T-helper 22 cell (primary cell): ENCODE results near the gene FXYD4.

Source experiments
- DNase-seq: peaks from one replicate; pipeline ENCODE4 v3.0.0-alpha.2; 2020; ENCODE audit warnings: low read depth

Gene FXYD4

DNA sequence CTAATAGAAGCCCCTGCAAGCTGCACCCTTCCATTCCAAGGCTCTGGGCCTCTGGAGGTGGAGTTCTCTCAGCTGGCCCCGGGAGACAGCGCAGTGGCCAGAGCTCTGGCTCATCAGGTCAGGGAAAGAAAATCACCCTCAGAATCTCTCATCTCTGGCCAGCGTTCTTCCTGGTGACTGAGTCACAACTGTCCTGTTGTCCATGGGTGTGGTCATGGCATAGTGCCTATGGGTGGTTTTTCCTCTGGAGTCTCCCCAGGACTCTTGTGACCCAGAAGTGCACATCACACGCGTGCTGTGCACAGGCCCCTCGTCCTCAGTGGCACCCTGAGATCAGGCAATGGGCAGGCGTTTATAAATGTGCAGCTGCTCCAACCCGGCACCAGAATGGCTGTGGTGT lies 27.4 kb upstream of the FXYD4 start:
- DNase-seq: no peak

DNA sequence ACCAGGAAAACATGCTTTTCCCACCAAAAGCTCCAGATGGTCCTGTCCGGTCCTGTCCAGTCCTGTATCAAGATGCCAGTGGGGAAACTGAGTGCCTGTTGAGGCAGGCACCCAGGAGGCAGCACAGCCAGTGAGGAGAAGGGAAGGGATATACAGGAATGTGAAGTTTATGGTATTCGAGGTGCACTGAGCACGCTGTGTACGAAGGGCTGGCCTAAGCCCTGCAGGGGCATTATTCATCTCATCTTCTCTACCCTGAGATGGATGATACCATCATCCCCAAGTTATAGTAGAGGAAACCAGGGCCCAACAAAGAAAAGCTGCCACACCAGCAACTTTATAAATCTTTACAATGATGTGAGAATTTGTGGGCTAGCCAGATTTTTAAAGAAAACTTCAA lies 23.4 kb upstream of the FXYD4 start:
- no peak for DNase-seq

DNA sequence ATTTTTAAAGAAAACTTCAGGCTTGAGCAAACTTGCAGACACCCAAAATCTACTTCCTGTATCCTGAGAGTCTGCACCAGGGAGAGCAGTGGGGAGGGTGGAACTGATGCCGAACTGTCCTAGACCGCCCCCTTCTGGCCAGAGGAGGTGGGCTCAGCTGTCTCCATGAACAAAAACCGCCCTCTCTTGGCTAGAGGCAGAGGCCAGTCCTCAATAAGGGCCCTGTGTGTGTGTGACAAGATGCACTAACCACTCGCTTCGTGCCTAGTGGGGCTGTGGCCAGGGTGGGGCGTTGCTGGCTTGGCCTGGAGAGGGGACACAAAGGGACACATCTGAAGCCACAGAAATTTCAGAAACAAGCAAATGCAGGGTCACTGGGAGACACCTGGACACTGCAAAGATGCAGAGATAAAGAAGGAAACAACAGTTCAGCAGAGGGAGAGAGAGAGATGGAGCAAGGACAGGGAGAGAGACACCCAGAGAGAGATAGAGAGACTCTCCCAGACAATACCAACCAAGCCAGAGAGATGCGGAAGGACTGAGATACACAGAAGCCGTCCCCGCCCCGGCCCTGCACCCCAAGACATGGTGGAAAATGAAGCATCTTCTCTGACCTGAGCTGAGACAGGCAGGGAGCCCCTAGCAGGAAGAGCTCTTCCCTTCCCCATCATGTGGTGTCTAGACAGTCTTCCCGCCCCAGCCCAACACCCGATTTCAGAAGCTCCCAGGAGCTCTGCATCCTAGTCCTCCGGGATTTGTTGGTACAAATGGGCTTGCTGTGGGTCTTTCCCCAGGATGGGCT lies 22.7 kb upstream of the FXYD4 start:
- DNase-seq: peak; percentile 63

DNA sequence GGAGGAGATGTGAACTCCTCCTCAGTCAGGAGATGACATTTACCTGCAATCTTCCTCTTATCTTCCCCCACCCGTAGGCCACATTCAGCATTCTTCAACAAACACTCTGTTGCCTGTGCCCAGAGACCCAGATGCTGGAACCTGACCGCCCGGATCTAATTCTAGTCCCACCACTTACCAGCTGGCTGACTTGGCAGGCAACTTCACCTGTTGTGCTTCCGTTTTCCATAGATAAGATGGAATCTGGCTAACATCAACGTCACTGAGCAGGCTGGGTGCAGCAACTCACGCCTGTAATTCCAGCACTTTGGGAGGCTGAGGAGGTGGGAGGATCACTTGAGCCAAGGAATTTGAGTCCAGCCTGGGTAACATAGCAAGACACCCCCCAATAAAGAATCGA lies 21.3 kb upstream of the FXYD4 start:
- no peak for DNase-seq

DNA sequence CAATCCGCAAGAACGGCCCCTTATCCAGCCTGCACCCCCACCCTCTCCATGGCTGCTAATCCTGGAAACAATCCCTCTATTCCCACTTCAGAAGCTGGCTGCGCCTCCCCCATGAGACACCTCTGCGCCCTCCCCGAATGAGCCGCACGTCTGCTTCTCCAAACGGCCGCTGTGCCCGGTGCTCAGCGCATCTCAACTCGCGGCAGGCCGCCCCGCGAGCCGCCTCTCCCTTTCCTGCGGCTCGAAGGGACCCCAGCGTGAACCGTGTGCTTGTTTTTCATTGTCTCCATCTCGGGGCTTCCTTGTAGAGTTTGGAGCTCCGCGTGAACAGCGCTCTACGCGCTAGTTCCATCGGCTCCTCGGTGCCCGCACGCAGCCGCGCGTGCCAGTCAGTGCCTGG lies 20.8 kb upstream of the FXYD4 start:
- DNase-seq: no peak

DNA sequence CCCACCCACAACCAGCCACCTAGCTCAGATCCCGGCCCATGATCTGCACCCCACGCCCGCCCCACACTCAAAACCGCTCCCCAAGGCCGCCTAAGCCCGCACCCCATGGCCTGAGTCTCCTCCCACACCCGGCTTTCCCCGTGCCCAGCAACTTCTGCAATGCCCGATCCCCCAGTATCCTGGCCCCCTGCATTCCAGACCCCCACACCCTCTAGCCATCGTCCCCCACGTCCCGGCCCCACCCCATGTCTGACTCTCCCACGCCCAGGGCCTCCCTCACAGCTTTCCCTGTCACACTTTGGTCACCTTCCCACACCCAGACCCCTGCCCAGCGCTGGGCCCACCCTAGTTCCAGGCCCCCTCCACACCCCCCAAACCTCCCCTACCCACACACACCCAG lies 20.1 kb upstream of the FXYD4 start:
- no peak for DNase-seq

DNA sequence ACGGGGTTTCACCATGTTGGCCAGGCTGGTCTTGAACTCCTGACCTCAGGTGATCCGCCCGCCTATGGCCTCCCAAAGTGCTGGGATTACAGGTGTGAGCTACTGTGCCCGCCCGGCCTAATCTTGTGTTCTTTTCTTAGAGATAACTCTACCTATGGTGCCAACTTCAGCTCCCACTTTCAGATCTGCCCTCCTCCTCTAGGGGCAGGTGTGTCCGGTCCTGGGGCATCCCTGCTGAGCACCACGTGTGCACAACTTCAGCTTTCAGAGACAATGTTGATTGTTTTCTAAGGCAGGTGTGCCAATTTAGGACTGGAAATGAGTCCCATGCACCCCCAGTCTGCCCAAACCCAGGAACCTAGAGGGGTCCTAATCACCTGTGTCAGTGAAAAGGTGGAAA lies 18.5 kb upstream of the FXYD4 start:
- no peak for DNase-seq

DNA sequence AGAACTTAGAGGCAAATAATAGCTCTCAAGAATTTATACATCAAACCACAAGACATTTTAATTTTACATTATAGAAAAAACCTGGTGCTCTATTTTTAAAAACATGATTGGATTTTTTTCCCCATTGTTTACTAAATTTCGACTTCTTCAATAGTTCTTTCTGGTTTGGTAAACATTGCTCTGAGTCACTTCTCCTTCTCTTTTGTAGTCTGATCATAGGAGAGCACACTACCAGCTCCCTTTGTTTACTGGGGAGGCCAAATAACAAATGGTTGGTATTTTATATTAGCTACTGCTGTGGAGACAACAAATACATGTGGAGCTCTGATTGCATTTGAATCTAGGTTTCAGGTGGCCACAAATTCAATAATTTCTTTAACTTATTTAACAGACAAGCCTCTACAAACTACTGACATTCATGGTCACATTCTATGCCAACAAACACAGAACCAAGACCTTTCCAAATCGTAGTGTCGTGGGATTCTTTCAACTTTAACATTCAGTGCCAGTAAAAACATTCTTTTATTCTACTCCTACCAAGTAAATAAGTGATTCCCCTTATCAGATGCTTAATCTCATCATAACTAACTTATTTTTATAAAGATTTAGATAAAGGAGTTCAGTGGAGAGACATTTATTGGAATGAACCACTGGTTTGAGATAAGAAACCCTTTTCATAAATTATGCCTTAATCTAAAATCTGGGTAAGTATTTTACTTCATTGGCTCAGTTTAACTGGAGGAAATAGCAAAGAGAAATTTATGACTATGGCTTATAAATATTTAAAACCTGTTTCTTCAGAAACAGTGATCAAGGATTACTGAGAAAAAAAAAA lies 17.7 kb upstream of the FXYD4 start:
- no peak for DNase-seq

DNA sequence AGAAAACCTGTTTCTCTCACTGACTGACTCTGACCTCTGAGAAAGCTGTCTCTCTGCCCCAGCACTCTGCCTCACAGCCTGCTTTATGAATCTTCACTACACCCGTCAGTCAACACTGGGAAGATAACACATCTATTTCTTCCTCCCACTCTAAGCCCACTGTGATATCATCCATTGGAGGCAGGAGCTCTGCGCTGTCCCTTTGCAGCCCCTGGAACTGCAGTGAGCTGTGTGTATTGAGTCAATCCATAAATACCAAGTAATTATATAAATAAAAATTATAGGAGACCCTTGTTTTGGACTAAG lies 17.2 kb upstream of the FXYD4 start:
- no peak for DNase-seq

DNA sequence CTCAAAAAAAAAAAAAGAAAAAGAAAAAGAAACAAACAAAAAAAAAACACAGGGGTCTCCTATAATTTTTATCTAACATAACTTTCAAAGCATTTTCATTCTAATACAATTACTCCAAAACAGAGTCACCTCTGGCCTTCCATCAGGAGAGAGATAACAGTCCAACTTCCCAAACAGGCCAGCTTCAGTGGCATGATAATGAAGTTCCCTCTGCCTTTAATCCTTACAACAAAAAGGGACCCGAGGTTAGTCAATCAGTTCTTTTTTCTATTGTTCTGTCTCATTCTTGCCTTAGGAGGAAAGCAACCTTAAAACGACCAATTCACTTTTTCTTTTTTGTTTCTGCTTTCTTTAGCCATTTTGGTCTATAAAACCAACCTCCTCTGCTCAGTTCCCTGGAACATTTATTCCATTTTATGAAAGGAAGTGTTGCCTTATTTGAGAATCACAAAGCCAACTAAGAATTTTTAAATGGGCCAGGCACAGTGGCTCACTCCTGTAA lies 16.5 kb upstream of the FXYD4 start:
- DNase-seq: no peak

DNA sequence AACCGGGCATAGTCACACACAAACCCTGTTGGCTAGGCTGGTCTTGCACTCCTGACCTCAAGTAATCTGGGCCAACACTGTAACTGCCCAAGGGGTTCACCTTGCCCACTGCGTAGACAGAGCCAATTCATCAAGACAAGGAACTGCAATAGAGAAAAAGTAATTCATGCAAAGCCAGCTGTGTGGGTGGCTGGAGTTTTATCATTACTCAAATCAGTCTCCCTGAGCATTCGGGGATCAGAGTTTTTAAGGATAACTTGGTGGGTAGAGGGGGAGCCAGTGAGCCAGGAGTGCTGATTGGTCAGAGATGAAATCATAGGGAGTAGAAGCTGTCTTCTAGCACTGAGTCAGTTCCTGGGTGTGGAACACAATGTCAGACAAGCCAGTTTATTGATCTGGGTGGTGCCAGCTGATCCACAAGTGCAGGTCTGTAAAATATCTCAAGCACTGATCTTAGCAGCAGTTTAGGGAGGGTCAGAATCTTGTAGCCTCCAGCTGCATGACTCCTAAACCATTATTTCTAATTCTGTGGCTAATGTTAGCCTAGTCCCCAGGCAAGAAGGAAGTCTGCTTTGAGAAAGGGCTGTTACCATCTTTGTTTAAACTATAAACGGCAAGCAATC lies 15.6 kb upstream of the FXYD4 start:
- no peak for DNase-seq

DNA sequence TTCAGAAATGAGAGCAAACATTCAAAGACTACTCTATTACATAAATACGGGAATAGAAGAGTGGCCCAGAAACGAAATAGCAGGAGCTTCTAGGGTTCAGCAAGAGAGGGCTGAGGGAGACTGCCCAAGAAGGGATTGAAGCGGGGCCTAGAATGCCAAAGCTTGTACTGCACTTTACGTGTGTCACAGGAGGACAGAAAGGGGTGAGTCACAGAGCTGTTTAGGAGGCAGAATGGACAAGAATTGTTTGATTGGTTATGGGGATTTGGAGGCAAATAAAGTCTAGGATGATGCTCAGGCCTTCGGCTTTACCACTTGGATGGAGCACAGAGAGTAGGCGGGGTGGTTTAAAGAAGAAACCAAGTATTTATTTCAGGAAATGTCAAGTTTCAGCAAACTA lies 11.3 kb upstream of the FXYD4 start:
- DNase-seq: no peak

DNA sequence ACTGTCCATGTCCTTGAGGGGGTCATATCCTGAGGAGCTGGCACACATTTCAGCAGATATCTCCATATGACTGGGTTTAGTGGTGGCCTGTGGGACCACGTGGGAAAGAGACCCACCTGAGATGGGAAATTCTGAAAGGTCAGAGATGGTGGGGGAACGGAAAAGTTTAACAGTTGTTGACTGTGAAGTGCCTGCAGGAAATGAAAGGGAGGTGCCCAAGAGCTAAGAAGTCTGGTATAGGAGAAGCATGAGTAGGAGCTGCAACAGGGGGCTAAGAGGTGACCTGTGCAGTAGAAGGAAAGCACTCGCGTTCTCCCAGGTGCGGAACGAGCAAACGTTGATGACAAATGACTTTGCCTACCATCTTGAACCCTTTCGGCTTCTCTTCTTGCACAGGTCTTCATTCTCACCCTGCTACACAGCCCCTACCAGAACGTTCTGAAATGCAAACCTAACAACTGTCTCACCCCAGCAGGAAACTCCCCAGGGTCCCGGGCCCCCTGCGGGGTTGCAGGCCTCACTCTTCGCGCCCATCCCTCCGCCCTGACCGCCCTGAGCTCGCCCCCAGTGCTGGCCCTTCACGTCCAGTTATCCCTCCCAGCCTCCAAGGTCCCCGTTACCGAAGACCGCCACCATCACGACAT lies 9.8 kb upstream of the FXYD4 start:
- no peak for DNase-seq

DNA sequence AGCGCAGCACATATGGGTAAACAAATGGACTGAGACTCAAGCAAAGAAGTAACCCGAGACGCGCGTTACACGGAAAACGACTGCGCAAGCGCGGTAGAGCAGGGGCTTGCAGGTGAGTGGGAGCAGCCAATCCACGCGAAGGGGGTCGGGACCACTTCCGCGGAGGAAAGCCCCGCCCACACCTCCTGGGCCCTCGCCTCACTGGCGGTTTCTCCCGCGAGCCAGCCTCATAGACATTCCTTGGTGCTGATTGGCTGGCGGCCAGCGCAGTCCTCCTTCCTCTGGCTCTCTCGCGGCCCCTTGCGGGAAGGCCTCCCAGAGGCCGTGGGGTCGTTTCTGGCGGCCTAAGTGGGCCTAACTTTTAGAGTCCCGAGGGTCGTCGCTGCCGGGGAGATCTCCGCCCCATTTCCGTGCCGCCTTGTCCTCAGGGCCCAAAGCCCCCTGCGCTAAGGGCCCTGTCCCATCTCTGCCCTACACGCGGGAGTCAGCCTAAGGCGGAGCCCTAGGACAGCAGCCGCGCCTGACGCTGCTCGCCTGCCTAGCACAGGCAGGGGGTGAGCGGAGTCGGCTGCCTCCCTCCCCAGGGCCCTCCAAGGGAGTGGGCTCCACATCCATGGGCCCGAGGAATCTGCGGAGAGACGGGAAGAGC lies 9.1 kb upstream of the FXYD4 start:
- peak; percentile 98 for DNase-seq

DNA sequence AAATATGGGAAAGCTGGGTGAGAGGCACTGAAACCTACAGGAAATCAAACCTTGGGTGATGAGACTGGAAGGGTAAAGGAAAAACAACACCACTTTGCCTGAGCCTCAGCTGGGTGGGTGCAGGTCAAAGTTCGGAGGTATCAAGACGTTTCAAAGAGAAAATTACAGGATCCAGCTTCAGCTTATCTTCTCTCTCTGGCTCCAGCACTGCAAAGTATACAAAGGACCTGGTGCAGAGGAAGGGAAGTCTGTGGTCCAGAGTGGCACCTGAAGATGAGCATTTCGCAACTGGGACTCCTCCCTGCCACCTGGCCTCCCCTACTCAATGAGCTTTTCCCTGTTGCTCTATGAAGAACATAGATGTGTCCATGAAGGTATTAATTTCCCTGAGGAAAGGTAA lies 6.4 kb upstream of the FXYD4 start:
- no peak for DNase-seq

DNA sequence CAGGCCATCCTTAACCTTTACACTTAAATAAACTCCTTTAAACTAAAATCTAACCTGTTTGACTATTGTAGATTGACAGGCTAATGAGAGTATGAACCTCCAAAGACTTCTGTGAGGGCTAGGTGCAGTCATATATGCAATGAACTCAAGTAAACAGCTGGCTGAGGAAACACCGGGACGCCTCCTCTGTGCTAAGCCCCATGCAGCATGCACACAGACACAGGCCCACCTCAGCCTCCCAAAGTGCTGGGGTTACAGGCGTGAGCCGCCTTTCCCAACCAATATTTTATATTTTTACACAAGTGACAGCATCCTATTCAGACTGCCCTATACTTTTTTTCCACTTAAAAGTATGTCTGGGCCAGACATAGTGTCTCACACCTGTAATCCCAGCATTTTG lies 1.5 kb upstream of the FXYD4 start:
- no peak for DNase-seq

DNA sequence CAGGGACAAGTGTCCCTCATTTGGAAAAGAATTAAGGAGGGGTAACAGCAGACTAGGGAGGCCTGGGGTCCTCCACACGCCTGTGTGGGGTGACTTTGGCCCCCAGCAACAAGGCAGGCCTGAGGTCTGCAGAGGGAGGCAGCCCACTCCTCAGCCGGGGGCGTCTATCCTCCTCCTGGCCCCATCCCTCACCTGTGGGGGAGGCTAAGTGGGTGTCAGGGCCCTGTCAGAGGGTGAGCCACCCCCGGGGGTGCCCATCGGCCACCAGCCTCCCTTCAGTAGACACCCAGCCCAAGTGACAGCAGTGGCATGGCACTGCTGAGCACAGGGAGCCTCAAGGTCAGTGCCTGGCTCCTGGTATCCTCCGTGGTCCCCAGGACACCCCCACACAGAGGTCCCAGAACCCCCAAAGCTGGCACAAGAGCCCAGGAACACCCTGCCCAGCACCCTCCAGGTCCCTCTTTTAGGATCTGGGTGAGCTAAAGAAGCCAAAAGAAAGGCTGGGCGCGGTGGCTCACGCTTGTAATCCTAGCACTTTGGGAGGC lies 693 bp upstream of the FXYD4 start:
- DNase-seq: no peak

DNA sequence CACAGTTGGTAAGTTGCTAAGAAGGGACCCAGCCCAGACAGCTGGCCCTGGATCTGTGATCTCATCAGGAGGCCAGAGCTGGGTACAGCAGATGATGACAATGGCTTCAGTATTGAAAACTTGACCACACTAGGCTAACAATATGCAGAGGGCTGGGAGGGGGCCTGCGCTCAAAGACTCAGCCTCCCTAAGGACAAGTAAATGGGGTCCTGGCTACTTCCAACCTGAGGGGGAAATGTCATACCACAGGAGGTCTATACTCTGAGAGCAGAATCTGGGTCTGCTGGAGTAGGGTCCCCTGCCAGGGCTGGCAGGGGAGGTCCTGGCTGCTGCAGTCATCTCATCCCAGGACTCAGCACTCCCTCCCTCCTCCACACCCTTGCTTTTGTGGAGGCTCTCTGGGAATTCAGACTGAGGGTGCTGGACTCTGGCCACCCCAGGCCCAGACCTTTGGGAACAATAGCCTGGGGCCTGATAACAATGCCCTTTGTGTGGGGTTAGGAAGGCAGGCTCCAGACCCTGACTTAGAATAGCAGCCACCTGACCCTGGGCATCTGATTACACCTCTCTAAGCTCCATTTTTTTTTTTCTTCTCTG lies 1.4 kb downstream of the FXYD4 start:
- DNase-seq: no peak

DNA sequence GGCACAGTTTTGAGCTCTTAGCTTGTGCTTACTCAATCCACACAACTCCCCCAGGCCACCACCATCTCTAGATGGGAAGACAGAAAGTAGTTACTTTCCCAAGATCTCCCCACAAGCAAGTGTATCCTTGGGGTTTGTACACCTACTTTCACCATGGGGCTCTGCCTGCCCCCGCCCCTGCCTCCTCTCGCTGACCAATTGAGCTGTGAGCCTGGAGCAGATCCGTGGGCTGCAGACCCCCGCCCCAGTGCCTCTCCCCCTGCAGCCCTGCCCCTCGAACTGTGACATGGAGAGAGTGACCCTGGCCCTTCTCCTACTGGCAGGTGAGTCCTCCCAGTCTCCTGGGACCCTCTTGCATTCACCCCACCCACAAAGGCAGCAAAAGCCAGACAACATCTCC lies 2.0 kb downstream of the FXYD4 start:
- no peak for DNase-seq

DNA sequence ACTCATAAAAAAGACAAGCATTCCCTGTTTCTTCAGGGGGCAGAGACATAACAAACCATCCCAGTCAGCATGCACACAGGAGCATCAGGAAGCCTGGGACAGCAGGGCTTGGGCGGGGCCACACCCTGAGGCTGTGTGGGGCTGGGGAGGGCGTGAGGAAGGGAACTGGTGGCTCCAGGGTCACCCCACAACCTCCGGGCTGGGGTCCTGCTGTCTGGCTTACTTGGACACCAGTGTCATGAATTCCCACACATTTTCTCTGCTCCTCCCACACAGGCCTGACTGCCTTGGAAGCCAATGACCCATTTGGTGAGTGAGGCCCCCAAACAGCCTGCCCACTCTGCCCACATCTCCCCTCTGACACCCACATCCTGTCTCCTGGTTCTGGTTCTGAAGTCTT lies 2.8 kb downstream of the FXYD4 start:
- DNase-seq: no peak

DNA sequence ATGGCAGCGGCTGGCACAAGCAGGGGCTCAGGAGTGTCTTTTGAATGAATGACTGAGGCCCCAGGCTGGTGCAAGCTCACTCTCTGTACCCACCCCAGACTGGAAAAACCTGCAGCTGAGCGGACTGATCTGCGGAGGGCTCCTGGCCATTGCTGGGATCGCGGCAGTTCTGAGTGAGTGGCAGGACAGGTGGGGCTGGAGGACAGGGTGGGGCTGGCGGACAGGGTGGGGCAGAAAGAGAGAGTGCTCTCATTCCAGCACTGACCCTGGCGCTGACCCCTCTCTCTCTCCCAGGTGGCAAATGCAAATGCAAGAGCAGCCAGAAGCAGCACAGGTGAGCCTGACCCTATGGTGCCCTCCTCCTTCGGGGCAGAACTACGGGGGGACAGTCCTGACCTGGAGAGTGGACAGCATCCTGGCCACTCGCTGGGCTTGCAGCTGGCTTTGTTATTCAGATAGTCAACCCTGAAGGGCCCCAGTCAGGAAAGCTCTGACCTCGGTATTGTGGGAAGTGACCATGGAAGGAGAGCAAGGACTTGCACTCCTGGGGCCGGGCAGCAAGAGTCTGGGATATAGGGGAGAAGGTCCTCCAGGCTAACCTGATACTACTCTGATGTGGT lies 4.1 kb downstream of the FXYD4 start:
- DNase-seq: no peak
